ENCODE results near the gene TUT4. TPM values are rescaled to one million over a fixed set of nuclear protein-coding genes. Genes with fewer than 3 reads are reported as not detected.

Gene TUT4
- total RNA-seq, 1 experiment from 2014 or later, result 17.7 TPM

GRCh38 chr1:52469108-52469507, 83.8 kb downstream of the TUT4 start:
- no peak for DNase-seq (ENCODE audit: low spot score)

GRCh38 chr1:52463891-52464290, 89.0 kb downstream of the TUT4 start:
- no peak for DNase-seq (ENCODE audit: low spot score)

GRCh38 chr1:52461821-52462220, 91.1 kb downstream of the TUT4 start:
- no peak for DNase-seq (ENCODE audit: low spot score)

- no peak for DNase-seq (ENCODE audit: low spot score)
Measured at GRCh38 chr1:52460694-52461093, 92.2 kb downstream of the TUT4 start.

GRCh38 chr1:52455686-52456085, 97.2 kb downstream of the TUT4 start:
- no peak for DNase-seq (ENCODE audit: low spot score)

GRCh38 chr1:52454779-52455178, 98.1 kb downstream of the TUT4 start:
- no peak for DNase-seq (ENCODE audit: low spot score)

- no peak for DNase-seq (ENCODE audit: low spot score)
Measured at GRCh38 chr1:52454127-52454526, 98.8 kb downstream of the TUT4 start.

- no peak for DNase-seq (ENCODE audit: low spot score)
Measured at GRCh38 chr1:52444463-52444862, 108.4 kb downstream of the TUT4 start.

GRCh38 chr1:52439976-52440375, 112.9 kb downstream of the TUT4 start:
- no peak for DNase-seq (ENCODE audit: low spot score)

GRCh38 chr1:52436817-52437216, 116.1 kb downstream of the TUT4 start:
- DNase-seq (ENCODE audit: low spot score), result no peak

GRCh38 chr1:52435650-52436049, 117.2 kb downstream of the TUT4 start:
- no peak for DNase-seq (ENCODE audit: low spot score)

GRCh38 chr1:52435211-52435610, 117.7 kb downstream of the TUT4 start:
- no peak for DNase-seq (ENCODE audit: low spot score)

GRCh38 chr1:52432807-52433206, 120.1 kb downstream of the TUT4 start:
- DNase-seq (ENCODE audit: low spot score), result no peak

GRCh38 chr1:52427152-52427551, 125.7 kb downstream of the TUT4 start:
- no peak for DNase-seq (ENCODE audit: low spot score)

- no peak for DNase-seq (ENCODE audit: low spot score)
Measured at GRCh38 chr1:52426371-52426770, 126.5 kb downstream of the TUT4 start.

GRCh38 chr1:52424813-52425212, 128.1 kb downstream of the TUT4 start:
- no peak for DNase-seq (ENCODE audit: low spot score)

- DNase-seq (ENCODE audit: low spot score), result no peak
Measured at GRCh38 chr1:52424231-52424636, 128.7 kb downstream of the TUT4 start.

GRCh38 chr1:52423771-52424170, 129.1 kb downstream of the TUT4 start:
- no peak for DNase-seq (ENCODE audit: low spot score)

GRCh38 chr1:52423055-52423454, 129.8 kb downstream of the TUT4 start:
- DNase-seq (ENCODE audit: low spot score), result no peak

GRCh38 chr1:52420713-52421112, 132.2 kb downstream of the TUT4 start:
- DNase-seq (ENCODE audit: low spot score), result no peak

- DNase-seq (ENCODE audit: low spot score), result no peak
Measured at GRCh38 chr1:52416811-52417210, 136.1 kb downstream of the TUT4 start.

- no peak for DNase-seq (ENCODE audit: low spot score)
Measured at GRCh38 chr1:52414942-52415341, 137.9 kb downstream of the TUT4 start.

- no peak for DNase-seq (ENCODE audit: low spot score)
Measured at GRCh38 chr1:52413410-52413989, 139.4 kb downstream of the TUT4 start.

- DNase-seq (ENCODE audit: low spot score), result no peak
Measured at GRCh38 chr1:52404975-52405338, 147.9 kb downstream of the TUT4 start.

All from HT-29 (cell line).